Suppressor macrophage (primary cell): Measurements from ENCODE around the gene OR5AU1.
"Not testable (repeated sequence)": the region's sequence is repeated elsewhere in the genome, so short reads cannot be mapped to it uniquely, and the experiment has no call there.

Experiments
- DNase-seq, 4 experiments: peaks; one replicate each; pipeline ENCODE4 v3.0.0-alpha.2; 2020 to 2022

Gene OR5AU1

DNA sequence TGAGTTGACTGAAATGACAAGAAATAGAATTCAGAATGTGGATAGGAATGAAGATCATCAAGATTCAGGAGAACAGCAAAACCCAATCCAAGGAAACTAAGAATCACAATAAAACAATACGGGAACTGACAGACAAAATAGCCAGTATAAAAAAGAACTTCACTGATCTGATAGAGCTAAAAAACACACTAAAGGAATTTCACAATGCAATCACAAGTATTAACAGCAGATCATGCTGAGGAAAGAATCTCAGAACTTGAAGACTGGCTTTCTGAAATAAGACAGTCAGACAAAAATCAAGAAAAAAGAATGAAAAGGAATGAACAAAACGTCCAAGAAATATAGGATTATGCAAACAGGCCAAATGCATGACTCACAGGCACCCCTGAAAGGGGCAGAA lies 15.3 kb upstream of the OR5AU1 start:
- DNase-seq: no peak

DNA sequence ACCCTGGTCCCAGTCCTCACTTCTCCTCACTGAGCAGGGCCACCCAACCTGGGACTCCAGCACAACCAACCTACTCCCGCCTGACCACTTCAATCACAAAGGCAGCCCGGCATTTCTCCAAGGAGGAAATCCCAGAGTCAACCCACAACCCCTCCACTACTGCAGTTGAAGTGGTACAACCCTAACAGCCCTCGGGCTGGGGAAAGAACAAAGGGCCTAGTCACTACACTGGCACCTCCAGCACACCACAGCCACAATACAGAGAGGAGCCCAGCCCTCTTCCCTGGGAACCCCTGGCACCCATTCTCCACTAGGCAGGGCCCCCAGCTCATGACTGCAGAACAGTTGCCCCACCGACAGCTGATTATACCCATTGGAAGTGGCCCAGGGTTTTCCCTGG lies 13.7 kb upstream of the OR5AU1 start:
- no peak for DNase-seq

DNA sequence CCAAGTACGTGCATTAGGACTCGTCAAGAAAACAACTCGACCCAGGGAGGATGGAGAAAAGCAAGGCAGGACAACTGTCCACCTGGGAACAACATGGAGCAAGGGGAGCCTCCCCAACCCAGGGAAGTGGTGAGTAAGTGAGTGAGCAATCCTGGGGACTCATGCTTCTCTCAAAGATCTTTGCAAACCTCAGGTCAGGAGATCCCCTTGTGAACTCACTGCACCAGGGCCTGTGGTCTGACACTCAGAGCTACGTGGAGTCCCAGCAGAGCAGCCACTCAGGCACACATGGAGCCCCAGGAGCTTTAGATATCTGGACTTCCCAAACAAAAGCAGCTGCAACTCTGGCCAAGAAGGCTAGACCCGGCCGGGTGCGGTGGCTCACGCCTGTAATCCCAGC lies 12.2 kb upstream of the OR5AU1 start:
- DNase-seq: no peak

DNA sequence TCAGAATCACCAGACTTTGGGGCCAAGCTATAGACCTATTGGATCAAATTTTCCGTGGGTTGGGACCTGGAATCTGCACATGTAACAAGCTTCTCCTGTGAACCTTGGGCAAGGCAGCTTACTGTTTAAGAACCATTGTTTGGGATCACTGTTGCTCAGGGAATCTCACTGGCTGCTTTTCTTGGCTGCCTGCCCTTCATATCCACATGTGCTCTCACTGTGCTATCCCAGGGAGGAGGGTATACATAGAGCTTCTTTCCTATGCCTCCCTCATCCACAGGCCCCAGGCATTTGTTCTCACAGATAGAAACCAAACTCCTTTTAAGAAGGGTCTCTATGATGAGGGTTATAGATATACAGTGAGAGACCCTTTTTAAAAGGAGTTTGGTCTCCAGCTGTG lies 9.8 kb upstream of the OR5AU1 start:
- not testable (repeated sequence) for DNase-seq

DNA sequence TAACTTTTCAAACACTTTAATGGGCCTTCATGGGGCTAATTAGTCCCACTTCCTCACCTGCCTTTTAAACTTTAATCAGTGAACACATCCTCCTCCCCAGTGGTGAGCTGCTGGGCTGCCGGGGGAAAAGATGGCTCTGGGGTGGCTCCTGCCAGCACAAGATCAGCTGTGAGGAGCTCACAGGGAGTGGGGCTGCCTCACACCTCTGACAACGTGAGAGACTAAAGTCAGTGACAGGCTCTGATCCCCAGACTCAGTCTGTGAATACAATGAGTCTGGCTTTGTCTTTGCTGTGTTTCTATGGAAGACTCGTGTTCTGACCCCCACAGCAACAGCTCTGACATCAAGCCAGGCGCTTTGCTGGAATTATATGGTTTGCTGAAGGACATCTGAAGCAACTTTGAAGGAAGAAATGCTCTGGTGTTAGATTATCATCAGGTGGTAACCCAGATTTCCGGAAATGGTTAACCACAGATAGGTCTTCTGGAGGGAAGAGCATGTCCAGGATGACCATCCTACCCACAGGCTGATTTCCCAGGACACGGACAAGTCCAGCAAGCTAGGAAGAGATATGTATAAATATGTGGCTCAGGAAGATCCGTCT lies 9.2 kb upstream of the OR5AU1 start:
- not testable (repeated sequence) for DNase-seq

DNA sequence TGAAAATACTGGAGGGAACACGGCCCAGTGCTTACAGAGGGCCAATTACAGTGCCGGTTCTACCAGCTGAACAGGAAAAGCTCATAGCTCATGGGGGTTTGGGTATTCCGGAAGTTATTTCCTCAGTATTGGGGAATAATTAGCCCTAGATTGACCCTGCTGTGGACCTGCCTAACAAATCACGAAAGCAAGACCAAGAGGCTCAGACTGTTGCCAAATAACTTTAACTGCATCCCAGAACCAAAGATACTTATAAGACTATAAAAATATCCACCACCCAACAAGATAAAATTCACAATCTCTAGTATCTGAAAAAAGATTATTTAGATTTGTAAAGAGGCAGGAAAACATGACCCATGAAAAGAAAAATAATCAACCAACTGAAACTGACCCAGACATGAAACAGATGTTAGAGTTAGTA lies 8.0 kb upstream of the OR5AU1 start:
- DNase-seq: no peak

DNA sequence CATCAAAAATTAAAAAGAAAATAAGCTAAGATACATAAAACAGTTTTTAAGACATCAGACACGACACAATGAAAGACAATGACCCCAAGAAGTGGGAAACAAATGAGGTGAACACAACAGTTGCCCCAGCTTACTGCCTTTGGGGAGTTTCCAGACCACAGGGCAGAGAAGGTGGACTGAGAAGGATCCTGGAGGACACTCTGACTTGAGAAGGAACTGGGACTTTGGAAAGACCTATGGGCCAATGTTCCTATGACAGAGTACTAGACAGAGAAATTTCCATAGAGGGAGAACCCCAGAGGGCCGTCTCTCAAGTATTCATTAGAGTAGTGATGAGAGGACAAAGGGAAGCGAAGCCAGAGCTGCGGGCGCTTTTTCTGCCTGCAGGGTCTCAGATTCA lies 6.2 kb upstream of the OR5AU1 start:
- DNase-seq: no peak

DNA sequence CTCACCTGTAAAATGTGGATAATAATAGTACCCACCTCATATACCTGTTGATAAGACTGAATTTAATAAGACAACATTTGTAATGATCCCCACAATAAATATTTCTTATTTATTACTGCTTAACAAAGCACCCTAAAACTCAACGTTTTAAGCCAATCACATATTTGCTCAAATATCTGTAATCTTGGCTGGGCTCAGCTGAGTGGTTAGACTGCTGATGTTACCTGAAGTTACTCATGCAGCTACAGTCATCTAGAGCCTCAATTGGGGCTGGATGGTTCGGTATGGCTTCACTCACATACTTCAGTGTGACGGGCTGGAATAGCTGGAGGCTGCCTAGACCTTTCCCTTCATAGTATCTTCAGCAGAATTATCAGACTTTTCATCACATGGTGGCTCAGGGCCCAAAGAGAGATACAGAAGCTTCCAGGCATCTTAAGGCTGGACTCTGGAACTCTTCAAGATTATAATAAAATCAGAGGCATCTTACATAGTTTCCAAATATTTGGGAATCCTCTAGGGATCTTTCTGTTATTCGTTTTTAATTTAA lies 4.3 kb upstream of the OR5AU1 start:
- DNase-seq: no peak

DNA sequence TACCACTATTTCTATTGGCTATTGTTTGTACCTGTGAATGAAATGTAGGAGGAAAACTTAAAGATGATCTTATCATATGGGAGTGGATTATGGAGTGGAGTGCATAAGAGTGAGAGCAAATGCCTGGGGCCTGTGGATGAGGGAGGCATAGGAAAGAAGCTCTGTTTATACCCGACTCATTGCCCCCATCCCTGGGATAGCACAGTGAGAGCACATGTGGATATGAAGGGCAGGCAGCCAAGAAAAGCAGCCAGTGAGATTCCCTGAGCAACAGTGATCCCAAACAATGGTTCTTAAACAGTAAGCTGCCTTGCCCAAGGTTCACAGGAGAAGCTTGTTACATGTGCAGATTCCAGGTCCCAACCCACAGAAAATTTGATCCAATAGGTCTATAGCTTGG lies 2.3 kb upstream of the OR5AU1 start:
- DNase-seq: not testable (repeated sequence)

DNA sequence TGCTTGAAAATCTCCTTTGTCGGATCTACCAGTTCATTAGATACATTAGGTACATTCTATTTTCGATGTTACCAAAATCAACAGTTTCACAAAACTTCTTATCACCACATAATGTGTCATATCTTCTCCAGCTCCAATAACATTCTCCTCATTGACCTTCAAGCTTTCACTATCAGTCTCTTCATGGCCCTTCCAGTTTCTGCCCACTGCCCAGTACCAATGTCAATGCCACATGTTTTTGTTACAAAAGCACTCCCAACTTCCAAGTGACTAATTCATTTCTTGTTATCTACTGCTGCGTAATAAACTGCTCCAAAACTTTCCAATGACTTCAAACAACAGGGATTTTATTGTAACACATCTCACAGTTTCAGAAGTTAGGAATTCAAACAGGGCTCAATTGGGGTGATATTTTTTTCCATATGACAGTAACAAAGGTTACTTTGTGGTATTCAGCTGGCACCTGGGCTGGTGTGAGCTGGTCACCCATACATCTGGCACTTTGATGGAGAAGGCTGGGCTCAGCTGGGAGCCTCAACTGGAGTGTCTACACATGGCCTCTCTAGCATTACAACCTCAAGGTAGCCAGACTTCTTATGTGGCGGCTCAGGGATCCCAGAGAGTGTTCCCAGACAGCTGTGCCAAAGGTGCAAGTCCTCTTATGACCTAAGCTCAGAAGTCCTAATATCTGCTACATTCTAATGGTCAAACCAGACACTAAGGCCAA lies 6.1 kb downstream of the OR5AU1 start:
- DNase-seq: no peak

DNA sequence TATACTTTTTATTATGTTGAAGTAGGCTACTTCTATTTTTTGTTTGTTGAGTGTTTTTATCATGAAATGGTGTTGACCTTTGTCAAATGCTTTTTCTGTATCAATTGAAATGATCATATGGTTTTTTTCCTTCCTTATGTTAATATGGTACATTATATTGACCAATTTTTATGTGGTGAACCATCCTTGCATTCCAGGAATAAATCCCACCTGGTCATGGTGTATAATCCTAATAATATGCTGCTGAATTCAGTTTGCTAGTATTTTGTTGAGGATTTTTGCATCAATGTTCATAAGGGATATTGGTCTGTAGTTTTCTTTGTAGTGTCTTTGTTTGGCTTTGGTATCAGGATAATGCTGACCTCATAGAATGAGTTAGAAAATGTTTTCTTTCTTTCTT lies 10.4 kb downstream of the OR5AU1 start:
- DNase-seq: no peak

DNA sequence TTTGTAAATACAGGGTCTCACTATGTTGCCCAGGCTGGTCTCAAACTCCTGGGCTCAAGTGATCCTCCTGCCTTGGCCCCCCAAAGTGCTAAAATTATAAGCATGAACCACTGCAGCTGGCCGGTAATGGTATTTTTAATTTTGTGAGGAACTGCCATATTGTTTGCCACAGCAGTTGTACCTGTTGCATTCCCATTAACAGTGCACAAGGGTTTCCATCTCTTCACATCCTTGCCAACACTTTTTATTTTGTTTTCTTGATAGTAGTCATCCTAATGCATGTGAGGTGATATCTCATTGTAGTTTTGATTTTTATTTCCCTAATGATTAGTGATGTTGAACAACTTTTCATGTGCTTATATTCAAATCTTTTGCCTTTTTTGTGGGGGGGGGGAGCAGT lies 13.5 kb downstream of the OR5AU1 start:
- no peak for DNase-seq

DNA sequence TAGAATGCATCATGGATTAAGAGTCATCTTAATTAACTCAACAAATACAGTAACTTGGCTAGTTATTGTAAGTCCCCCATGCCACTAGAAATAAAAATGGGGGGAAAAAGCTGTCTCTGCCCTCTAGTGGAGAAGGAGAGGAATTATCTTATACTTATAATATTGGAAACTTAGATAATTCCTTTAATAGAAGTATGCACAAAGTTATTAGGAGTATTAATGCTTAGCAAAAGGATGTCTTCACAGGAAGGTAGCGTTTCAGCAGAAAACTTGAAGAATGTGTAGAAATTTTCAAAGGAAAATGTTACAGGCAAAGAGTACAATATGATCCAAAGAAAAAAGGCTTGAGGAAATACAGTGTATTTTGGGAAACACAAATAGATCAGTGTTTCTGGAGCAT lies 19.8 kb downstream of the OR5AU1 start:
- DNase-seq: peak in 3 of 4 experiments; percentile 6 to 50 (median 39)

DNA sequence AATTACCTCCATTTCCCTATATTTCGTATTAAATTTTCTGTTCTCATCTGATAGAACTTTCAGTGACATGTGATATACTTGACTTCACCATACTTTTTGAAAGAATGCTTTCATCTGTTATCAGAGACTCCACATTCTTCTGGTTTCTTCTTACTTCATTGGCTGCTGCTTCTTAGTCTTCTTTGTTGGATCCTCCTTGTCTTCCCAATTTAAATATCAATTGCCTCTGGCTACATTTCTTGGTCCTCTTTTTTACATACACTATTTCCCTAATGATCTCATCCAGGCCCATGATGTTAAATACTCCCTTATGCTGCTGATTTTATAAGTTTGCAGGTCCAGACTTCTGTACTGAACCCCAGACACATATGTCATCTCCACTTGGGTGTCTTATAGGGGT lies 22.0 kb downstream of the OR5AU1 start:
- no peak for DNase-seq

DNA sequence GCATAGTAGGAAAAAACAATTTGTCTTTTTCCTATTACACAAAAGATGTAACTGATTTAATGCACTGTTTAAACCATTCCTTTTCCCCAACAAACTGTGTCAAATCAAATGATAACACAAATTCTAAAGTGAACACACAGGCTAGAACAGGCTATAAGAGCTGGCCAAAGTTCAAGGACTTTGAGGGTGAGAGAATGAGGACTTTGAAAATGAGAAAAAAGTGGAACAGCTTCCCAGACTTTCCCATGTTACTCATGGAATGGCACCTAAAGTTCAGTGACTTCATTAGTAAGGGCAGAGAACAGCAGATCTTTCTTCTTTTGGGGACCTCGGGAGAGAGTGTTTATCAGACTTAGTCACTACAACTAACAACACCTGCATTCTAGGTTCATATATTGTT lies 32.4 kb downstream of the OR5AU1 start:
- DNase-seq: no peak

DNA sequence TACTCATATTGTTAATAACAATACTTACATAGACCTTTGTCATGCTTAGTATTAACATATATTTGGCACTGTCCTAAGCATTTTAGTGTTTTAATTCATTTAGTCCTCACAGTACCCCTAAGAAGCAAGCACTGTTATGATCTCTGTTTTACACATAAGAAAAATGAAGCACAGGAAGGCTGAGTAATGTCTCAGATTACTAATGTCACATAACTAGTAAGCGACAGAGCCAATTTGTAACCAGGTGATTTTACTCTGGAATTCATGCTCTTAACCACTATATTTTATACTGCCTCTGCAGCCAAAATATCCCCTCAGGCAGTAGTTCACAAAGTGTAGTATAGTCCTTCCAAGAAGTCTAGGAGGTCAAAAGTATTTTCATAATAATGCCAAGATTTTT lies 34.7 kb downstream of the OR5AU1 start:
- DNase-seq: no peak

DNA sequence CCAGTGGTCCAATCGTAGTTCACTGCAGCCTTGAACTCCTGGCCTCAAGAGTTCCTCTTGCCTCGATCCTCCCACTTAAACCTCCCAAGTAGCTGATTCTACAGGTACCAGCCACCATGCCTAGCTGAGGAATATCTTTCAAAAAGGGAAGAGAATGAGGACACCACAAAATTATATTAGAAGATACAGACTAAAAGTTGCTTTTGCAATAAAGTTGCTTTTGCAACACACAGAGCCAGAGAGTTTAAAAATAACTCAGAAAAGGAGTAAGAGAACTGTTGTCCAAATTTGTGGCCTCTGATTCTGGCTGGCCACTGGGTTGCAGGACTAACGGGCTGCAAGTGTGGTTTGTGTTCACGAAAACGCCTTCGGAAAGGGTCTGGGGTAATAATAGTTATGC lies 35.2 kb downstream of the OR5AU1 start:
- peak in 2 of 4 experiments; percentile 45 to 54 for DNase-seq

DNA sequence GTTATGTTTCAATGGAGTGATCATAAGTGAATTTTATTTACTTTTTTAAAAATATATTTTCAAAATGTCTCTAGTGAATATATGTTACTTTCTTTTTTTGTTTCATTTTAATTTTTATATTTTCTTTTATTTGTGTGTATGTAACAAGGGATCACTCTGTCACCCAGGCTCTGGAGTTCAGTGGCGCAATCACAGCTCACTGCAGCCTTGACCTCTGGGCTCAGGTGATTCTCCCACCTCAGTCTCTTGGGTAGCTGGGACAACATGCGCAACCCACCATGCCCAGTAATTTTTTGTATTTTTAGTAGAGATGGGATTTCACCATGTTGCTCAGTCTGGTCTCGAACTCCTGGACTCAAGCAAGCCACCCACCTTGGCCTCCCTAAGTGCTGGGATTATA lies 36.9 kb downstream of the OR5AU1 start:
- no peak for DNase-seq

DNA sequence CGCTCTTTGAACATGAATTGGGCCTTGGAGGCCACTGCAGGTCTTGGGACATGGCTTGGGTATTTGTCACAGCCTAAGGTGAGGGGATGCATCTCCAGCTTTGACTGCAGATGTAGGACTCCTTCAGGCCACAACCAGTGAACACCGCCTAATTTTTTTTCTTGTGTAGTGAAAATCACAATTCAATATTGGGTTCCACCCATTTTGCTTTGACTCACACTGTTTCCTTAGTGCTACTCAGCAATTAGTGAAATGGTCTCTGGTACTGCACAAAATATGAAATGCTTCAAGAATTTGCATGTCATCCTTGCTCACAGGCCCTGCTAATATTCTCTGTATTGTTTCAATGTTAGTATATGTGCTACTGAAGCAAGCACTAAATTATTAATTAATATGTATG lies 42.5 kb downstream of the OR5AU1 start:
- no peak for DNase-seq

DNA sequence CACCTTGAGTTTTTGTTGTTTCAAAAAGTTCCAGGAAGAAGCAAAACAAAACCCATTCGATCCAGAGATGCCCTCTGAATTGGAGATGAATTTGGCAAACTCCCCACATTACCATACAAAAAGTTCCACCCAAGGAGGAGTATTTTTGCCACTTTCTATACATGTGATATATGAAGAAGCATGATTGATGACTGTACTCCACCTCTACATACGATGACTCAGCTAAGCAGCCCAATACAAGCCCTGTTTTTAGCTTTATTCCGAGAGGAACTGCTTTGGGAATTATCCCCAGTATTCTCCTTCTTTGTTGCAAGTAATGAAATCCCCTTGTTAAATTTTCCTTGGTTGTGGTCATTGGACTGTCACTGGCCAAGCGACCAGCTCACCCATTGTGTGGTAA lies 43.6 kb downstream of the OR5AU1 start:
- no peak for DNase-seq

DNA sequence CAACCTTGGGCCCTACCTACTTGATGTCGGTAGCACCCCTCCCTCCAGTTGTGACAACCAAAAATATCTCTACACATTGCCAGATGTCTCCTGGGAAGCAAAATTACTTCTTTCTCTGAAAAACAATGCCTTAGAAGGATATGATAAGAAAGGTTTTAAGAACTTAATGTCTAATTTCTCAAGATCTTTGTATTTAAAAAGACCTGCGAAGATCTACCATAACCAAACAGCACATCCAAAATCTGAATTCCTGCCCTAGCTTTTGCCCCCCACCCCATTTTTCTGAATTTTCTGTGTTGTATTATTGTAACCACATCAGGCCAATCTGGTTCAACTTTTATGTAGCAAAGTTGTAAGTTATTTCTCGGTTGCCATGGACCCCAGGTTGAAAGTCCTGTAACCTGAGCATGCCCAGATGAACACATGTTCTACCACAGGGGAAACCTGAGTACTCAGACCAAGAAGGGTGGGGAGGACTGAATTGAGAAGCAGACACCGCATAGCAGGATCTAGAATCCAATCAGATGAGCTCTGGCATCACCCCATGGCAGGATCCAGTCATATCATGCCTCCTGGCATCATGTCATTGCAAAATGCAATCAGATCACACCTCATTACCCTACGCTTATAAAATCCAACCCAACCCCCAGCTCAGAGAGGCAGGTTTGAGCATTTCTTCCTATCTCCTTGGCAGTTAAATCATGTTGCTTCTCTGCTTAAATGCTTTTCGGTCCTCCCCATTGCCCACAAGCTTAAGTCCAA lies 46.3 kb downstream of the OR5AU1 start:
- DNase-seq: no peak

DNA sequence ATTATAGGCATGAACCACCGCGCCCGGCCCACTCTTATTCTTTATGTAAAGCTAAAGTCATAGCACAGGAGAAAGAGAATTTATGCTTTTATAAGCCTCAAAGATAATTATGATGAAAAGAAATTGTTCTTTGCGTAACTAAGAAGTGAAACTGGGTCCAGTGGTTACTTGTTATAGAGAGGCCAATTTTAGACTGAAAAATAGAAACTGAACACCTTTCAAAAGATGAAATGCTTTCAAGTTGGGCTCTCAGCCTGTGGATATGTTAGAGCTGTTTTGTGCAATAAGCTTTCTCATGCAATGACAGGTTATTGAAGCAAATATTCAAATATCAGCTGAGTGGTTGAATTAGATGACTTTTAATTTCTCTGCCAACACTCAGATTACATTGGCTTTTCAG lies 47.1 kb downstream of the OR5AU1 start:
- DNase-seq: no peak

DNA sequence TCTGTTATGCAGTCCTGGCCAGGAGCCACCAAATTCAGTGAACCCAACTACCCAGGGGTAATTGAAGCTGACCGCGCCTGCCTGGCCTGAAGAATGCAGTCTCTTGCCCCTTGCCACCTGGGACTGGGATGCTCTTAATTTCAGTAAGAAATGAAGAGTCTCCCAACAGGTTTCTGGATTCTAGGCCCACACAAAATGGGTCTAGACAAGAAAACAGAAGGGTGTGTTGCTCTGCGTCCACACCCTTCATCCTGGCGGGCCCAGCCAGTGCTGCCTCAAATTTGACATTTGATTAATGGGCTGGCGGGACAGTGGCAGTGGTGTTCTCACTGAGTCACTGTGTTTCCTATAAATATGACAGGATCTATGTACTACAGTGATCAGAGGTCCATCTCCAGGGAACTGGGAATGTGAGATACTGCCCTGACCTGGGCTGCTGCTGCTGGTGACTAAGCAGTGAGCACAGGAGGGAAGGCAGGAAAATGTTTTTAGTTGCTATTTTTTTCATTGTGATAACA lies 48.5 kb downstream of the OR5AU1 start:
- no peak for DNase-seq
